T47D (cell line): ENCODE results near the gene SPATS2L.

Source experiments
- DNase-seq, 2 experiments: peaks; one replicate each; pipeline versions ENCODE4 v3.0.0 to v3.0.0-alpha.2; 2011 to 2012; ENCODE audit warnings: low read depth in 1 of 2, low spot score in 1 of 2
- JUND ChIP-seq: IDR thresholded peaks from 2 replicates; pipeline ENCODE4 v1.6.1; 2012; ENCODE audit warnings: low read depth
- in situ Hi-C: cut with HindIII; loops from 2 replicates; pipeline ENCODE4 v1.10.0; 2016; ENCODE audit warnings: low sequenced_read_pairs, low pct_unique_long_range_greater_than_20kb

The SPATS2L gene

GRCh38 chr2:200274116-200275075 lies 32.1 kb upstream of the SPATS2L start:
- in situ Hi-C loops, result no loop called here

GRCh38 chr2:200275295-200276013 lies 31.0 kb upstream of the SPATS2L start:
- in situ Hi-C loops, result no loop called here

More at GRCh38 chr2:200274116-200275075, 32.1 kb upstream of the SPATS2L start:
- no peak for DNase-seq
- no peak for TF ChIP-seq JUND

GRCh38 chr2:200276472-200276871 lies 30.0 kb upstream of the SPATS2L start:
- DNase-seq, result no peak
- in situ Hi-C loops, result no loop called here
- no peak for TF ChIP-seq JUND

More at GRCh38 chr2:200275295-200276013, 31.0 kb upstream of the SPATS2L start:
- TF ChIP-seq JUND, result no peak
- DNase-seq, result no peak

GRCh38 chr2:200278694-200279316 lies 27.7 kb upstream of the SPATS2L start:
- TF ChIP-seq JUND, result no peak
- in situ Hi-C loops, result no loop called here

GRCh38 chr2:200279857-200280256 lies 26.6 kb upstream of the SPATS2L start:
- in situ Hi-C loops, result no loop called here
- no peak for DNase-seq
- TF ChIP-seq JUND, result no peak

More at GRCh38 chr2:200278694-200279316, 27.7 kb upstream of the SPATS2L start:
- DNase-seq, result no peak

- in situ Hi-C loops, result no loop called here
- no peak for TF ChIP-seq JUND
These were observed 19.9 kb upstream of the SPATS2L start for GRCh38 chr2:200286578-200286977.

GRCh38 chr2:200288670-200289429 lies 17.6 kb upstream of the SPATS2L start:
- DNase-seq, result peak in 1 of 2 experiments; percentile 62
- TF ChIP-seq JUND, result no peak
- in situ Hi-C loops, result no loop called here

More at GRCh38 chr2:200286578-200286977, 19.9 kb upstream of the SPATS2L start:
- DNase-seq, result no peak

- no peak for DNase-seq
- in situ Hi-C loops, result no loop called here
These were observed 10.4 kb upstream of the SPATS2L start for GRCh38 chr2:200296118-200296517.

GRCh38 chr2:200297100-200297499 lies 9.4 kb upstream of the SPATS2L start:
- DNase-seq, result no peak
- TF ChIP-seq JUND, result no peak
- in situ Hi-C loops, result no loop called here

More at GRCh38 chr2:200296118-200296517, 10.4 kb upstream of the SPATS2L start:
- TF ChIP-seq JUND, result no peak

GRCh38 chr2:200297989-200298388 lies 8.5 kb upstream of the SPATS2L start:
- no peak for TF ChIP-seq JUND
- in situ Hi-C loops, result no loop called here
- no peak for DNase-seq

GRCh38 chr2:200298816-200299215 lies 7.7 kb upstream of the SPATS2L start:
- in situ Hi-C loops, result no loop called here
- no peak for DNase-seq
- TF ChIP-seq JUND, result no peak

GRCh38 chr2:200300065-200300464 lies 6.4 kb upstream of the SPATS2L start:
- in situ Hi-C loops, result no loop called here
- TF ChIP-seq JUND, result no peak
- DNase-seq, result no peak
